ENCODE results near the gene ELP2. TPM values are rescaled to one million over a fixed set of nuclear protein-coding genes. Genes with fewer than 3 reads are reported as not detected.

ELP2 gene
- total RNA-seq, 1 experiment from 2014 or later: 137 TPM

- H3K27me3 ChIP-seq (ENCODE audit: insufficient read depth, low read length): no peaks in the 10 kb centered on the region
- H2BK12ac ChIP-seq (ENCODE audit: insufficient read length, low read depth, low read length): no peak overlapping the region
- no peaks in the 10 kb centered on the region for H3K4me1 ChIP-seq (ENCODE audit: insufficient read depth, low read length)
- no CpG with 5 or more reads among the region's 8 CpGs for WGBS (ENCODE audit: extremely low coverage, insufficient read length, low lambda C conversion rate)
- H2BK20ac ChIP-seq (ENCODE audit: low read depth, low read length, poor library complexity, severe bottlenecking): no peak overlapping the region
- no peaks in the 10 kb centered on the region for H3K9me3 ChIP-seq (ENCODE audit: control insufficient read depth, low read depth, low read length)
- no peak overlapping the region for H4K5ac ChIP-seq (ENCODE audit: insufficient read length, low read depth, low read length)
- no peak overlapping the region for H2AK5ac ChIP-seq (ENCODE audit: insufficient read length, low read length)
- H3K4ac ChIP-seq (ENCODE audit: low read depth, low read length): no peak overlapping the region
- Mint-ChIP-seq H3K36me3 (ENCODE audit: insufficient read depth in 1 of 3, low read depth in 3 of 3) (peaks cover 0 to 7% (median 7%) of the 10 kb centered on the region in 3 experiments; a peak in 4 of 7 replicates), H3K4me3 (no peak overlapping the region), H3K27me3 (ENCODE audit: low read depth) (no peaks in the 10 kb centered on the region), H3K9me3 (no peaks in the 10 kb centered on the region; a peak in 1 of 5 replicates), H3K4me1 (no peaks in the 10 kb centered on the region), H3K27ac (no peak overlapping the region)
- H3T11ph ChIP-seq (ENCODE audit: low read length): no peak overlapping the region
- H2BK120ac ChIP-seq (ENCODE audit: low read depth, low read length, poor library complexity, severe bottlenecking): no peak overlapping the region
- no peak for TF ChIP-seq CTCF (conservative IDR thresholded peaks at IDR 0.05)
- no peak overlapping the region for H3K4me2 ChIP-seq (ENCODE audit: insufficient read depth, insufficient read length, low read length)
- no peak overlapping the region for H4K8ac ChIP-seq (replicated peaks; ENCODE audit: insufficient read length, low read depth, low read length)
- no peak for DNase-seq
- H3K56ac ChIP-seq (ENCODE audit: insufficient read length, low read depth, low read length): no peak overlapping the region
- H2BK5ac ChIP-seq (ENCODE audit: insufficient read length, low read length): no peak overlapping the region
- H3K79me2 ChIP-seq (ENCODE audit: insufficient read depth, low read length): no peaks in the 10 kb centered on the region
- no peak overlapping the region for H3K18ac ChIP-seq (ENCODE audit: insufficient read length, low read depth, low read length)
- no peak overlapping the region for H2BK15ac ChIP-seq (ENCODE audit: low read depth, low read length)
- no peak overlapping the region for H3K14ac ChIP-seq (ENCODE audit: insufficient read depth, low read length)
- no peak overlapping the region for H3K9ac ChIP-seq (ENCODE audit: extremely low read depth, insufficient read length, low read length)
- H3K79me1 ChIP-seq (ENCODE audit: insufficient read depth, low read depth, low read length, poor library complexity, severe bottlenecking): no peaks in the 10 kb centered on the region
- no peaks in the 10 kb centered on the region for H4K20me1 ChIP-seq (ENCODE audit: control insufficient read depth, insufficient read depth, insufficient read length)
- H3K27ac ChIP-seq (ENCODE audit: insufficient read length, low read depth, low read length): no peak overlapping the region
- no peak overlapping the region for H2AFZ ChIP-seq (ENCODE audit: low read length)
- no peak overlapping the region for H3K23ac ChIP-seq (ENCODE audit: insufficient read length, low read depth, low read length)
- no peaks in the 10 kb centered on the region for H3K23me2 ChIP-seq (ENCODE audit: insufficient read length, low read depth, low read length, poor library complexity, severe bottlenecking)
- H4K91ac ChIP-seq (ENCODE audit: insufficient read length, low read depth, low read length): no peak overlapping the region
These were observed 85.1 kb downstream of the ELP2 start for GRCh38 chr18:36214811-36215210.
